Skeletal muscle cell (primary cell): ENCODE measurements around the gene FGF14.

Source experiments
- DNase-seq: peaks from one replicate; pipeline ENCODE4 v3.0.0-alpha.2; 2010; ENCODE audit warnings: low read depth
- H3K4me3 ChIP-seq: 2 replicates; pipeline ENCODE4 v1.5.1; 2011; ENCODE audit warnings: low read depth, mild to moderate bottlenecking, control low read depth, low read length, moderate library complexity

FGF14 gene

DNA sequence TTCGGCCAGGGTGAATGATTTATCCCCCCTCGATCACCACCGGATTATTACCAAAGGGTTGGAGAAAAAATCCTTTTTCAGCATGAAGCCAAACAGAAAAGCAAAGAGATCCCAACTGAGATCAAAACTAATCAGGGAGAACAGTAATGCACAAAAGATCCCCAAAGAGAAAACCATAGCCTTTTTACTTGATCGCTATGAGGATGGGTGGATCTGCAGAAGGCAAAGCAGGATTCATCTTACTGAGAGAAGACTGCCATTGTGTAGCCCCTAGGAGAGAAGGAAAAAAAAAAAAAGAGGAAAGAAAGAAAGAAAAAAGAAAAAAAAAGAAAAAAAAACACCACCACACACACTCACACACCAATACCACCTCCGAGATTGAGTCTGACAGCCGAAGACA, at the start of gene FGF14:
Gene FGF14 (minus strand): TSS at position 283 of the 400 bp plus-strand sequence.
- DNase-seq = no peak
- H3K4me3 ChIP-seq = peak within 1 kb of the TSS; percentile 66

GRCh38 chr13:102443249-102443648, 41.4 kb upstream of the FGF14 start:
- no peak overlapping the region for H3K4me3 ChIP-seq
- no peak for DNase-seq

DNA sequence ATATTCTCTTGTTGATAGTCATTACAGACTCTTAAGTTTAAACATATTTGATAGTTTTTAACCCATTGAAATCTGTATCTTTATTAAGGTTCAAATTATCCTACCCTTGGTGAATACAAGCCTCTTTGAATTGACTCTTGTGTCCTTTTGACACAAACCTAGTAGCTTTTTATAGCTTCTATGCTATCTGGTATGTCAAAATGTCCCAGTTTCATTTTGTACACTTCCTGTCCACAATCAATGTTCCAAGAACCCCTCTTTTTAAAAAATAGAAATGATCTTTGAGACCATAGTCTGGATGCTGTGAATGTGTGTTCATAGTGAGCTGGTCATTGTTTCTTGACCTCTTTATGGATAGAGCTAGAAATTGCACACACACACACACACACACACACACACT, 39.2 kb upstream of the FGF14 start:
- no peak for DNase-seq
- H3K4me3 ChIP-seq = no peak overlapping the region

DNA sequence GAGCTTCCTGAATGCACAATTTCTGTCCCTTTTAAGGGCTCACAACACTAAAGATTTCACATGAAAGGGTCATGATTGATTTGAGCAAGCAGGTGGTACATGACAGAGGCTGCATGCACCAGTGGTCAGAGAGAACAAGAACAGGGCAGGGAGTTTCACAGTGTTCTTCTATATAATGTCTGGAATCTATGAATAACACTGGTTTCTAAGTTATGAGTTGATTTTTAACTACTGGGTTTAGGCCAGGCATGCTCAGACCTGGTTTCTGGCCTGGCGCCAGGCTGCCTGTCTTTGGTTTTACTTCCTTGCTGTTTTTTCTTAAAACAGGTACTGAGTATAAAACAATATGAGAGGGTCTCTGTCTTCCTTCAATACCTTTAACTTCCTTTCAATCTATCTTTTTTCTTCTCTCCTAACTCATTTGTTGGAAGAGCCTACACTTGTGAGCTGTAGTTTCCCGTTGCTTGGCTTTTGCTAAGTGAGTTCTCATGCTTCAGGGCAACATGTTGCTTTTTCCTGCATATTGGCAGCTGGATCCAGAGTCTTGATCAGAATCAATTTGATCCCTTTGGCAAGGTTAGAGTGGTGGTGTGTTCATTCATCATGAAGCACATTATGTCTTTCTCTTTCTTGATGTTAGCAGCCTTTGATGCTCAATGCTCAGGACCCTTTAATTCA, 38.5 kb upstream of the FGF14 start:
- H3K4me3 ChIP-seq = no peak overlapping the region
- no peak for DNase-seq

- H3K4me3 ChIP-seq = no peak overlapping the region
- DNase-seq = no peak
Observed at GRCh38 chr13:102422690-102423089, 20.8 kb upstream of the FGF14 start.

GRCh38 chr13:102405499-102406100, 3.8 kb upstream of the FGF14 start:
- DNase-seq = no peak

GRCh38 chr13:102402290-102402689, 442 bp upstream of the FGF14 start:
- DNase-seq = no peak
- H3K4me3 ChIP-seq = peak overlapping the region; percentile 66

More at GRCh38 chr13:102405499-102406100, 3.8 kb upstream of the FGF14 start:
- H3K4me3 ChIP-seq = no peak overlapping the region

- H3K4me3 ChIP-seq = peak overlapping the region; percentile 66
- no peak for DNase-seq
Observed at GRCh38 chr13:102401265-102401664, 583 bp downstream of the FGF14 start.

DNA sequence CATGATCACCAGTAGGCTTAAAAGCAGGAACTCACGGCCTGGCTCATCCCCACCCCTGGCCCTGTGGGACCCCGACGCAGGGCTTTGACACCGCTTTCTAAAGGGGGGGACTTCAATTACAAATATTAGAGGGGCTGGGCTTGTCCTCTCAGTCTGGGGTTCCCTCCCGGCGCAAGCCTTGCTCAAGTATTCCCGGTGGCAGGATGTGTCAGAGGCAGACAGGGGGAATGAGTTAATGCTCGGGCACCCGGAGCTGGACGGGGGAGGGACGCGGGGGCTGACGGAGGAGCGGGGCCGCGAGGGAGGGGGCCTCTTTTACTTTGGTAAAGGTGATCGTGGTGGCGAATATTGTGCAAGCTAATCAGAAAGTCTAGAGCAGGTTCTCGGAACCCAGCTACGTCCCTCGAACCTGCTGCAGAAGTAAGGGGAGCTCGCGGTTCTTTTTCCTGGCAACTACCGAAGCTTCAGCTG, 1.1 kb downstream of the FGF14 start:
- DNase-seq = no peak

GRCh38 chr13:102399791-102400674, 1.8 kb downstream of the FGF14 start:
- DNase-seq = no peak

More for the DNA sequence above, 1.1 kb downstream of the FGF14 start:
- H3K4me3 ChIP-seq = peak overlapping the region; percentile 66

DNA sequence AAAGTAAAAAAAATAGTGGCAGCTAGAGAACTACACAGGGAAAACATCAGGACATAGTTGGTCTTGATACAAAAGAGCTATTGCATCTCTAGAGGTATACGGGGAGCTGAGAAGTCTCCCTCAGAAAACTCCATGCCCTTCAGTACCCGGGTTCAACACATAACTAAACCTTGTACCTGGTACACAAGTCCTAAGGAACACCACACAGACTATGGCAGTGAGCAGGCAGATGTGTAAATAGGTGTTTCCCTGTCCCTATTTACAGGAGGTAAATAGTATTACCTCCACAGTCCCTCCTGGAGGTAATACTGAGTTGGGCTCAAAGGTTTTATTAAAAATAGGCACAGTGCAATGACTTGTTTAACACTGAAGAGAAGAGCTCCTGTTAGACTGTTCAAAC, 5.9 kb downstream of the FGF14 start:
- no peak for DNase-seq
- no peak overlapping the region for H3K4me3 ChIP-seq

More at GRCh38 chr13:102399791-102400674, 1.8 kb downstream of the FGF14 start:
- H3K4me3 ChIP-seq = peak overlapping the region; percentile 66

GRCh38 chr13:102395174-102395573, 6.7 kb downstream of the FGF14 start:
- peak overlapping the region; percentile 75 for H3K4me3 ChIP-seq
- no peak for DNase-seq

GRCh38 chr13:102394158-102395053, 7.4 kb downstream of the FGF14 start:
- H3K4me3 ChIP-seq = peak overlapping the region; percentile 75
- DNase-seq = peak; percentile 62

- H3K4me3 ChIP-seq = no peak overlapping the region
- DNase-seq = no peak
Observed at GRCh38 chr13:102392481-102393209, 9.2 kb downstream of the FGF14 start.

- no peak overlapping the region for H3K4me3 ChIP-seq
- DNase-seq = no peak
Observed at GRCh38 chr13:102386461-102386860, 15.4 kb downstream of the FGF14 start.

DNA sequence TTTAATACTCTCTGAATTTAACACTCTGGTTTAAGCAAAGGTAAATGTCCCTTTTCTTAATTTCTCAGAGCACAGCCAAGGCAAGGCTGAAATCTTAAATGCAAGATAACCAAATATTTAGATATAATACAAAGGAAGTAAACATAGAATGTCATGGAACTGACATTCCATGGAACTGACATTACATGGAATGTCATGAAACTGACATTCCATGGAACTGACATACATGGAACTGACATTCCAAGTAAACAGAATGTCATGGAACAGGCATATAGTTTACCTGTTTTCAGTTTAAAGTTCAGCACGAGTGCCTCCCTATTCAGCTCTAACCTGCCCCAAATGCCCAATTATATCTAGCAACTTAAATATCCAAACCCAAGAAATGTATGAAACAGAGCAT, 21.8 kb downstream of the FGF14 start:
- H3K4me3 ChIP-seq = no peak overlapping the region
- no peak for DNase-seq

- DNase-seq = no peak
- no peak overlapping the region for H3K4me3 ChIP-seq
Observed at GRCh38 chr13:102376318-102376717, 25.5 kb downstream of the FGF14 start.

DNA sequence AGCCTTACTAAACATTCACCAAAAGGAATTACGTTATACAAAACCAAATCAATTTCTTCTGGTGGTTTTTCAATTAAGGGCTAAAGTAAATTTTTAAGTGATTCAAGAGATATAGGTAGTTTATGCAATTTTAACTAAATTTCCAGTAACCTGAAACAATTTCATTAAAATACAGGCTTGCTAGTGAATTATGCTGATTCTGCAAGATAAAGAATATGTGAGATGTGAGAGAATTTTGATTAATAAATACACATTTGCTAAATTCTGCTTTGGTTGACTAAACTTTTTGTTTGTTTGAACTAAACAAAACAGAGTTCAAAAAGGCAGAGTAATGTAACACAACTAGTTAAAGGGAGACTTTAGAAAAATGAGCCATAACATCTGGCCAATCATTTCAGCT, 27.1 kb downstream of the FGF14 start:
- H3K4me3 ChIP-seq = no peak overlapping the region
- DNase-seq = no peak

- no peak for DNase-seq
- H3K4me3 ChIP-seq = no peak overlapping the region
Observed at GRCh38 chr13:102374233-102374632, 27.6 kb downstream of the FGF14 start.
